Progenitor cell of endocrine pancreas (in vitro differentiated cells): ENCODE measurements around the gene CD200R1. TPM values are rescaled to one million over a fixed set of nuclear protein-coding genes. Genes with fewer than 3 reads are reported as not detected.

Experiments used
- DNase-seq: peaks from one replicate; pipeline ENCODE4 v3.0.0; 2021; ENCODE audit warnings: low spot score; ENCODE audit not compliant: unreplicated experiment
- H3K27ac Mint-ChIP-seq: 2 replicates; pipeline ENCODE4 v1.8.0; 2021; ENCODE audit warnings: mild to moderate bottlenecking, moderate library complexity, mixed read lengths
- H3K27me3 Mint-ChIP-seq: 2 replicates; pipeline ENCODE4 v1.8.0; 2021; ENCODE audit warnings: mixed read lengths
- H3K36me3 Mint-ChIP-seq: 2 replicates; pipeline ENCODE4 v1.8.0; 2022; ENCODE audit warnings: mixed read lengths; ENCODE audit not compliant: insufficient read depth
- H3K4me1 Mint-ChIP-seq: 2 replicates; pipeline ENCODE4 v1.8.0; 2021; ENCODE audit warnings: low read depth, mixed read lengths
- H3K4me3 Mint-ChIP-seq: 2 replicates; pipeline ENCODE4 v1.8.0; 2021; ENCODE audit warnings: low read depth, mild to moderate bottlenecking, moderate library complexity, mixed read lengths
- H3K9me3 Mint-ChIP-seq: 2 replicates; pipeline ENCODE4 v1.8.0; 2021; ENCODE audit warnings: low read depth, mixed read lengths
- CTCF ChIP-seq: fragments of 200-600 bp; sonication (generic); IDR thresholded peaks from one replicate; pipeline ENCODE4 v1.5.0; 2021; ENCODE audit warnings: antibody characterized with exemption, mild to moderate bottlenecking; ENCODE audit not compliant: unreplicated experiment
- total RNA-seq: library from RNA; stranded (reverse); gene quantifications from 2 replicates; pipeline ENCODE4 v1.2.1, GENCODE V29; 2021

Gene CD200R1
- total RNA-seq, 1 donor from 2014 or later, result not detected

DNA sequence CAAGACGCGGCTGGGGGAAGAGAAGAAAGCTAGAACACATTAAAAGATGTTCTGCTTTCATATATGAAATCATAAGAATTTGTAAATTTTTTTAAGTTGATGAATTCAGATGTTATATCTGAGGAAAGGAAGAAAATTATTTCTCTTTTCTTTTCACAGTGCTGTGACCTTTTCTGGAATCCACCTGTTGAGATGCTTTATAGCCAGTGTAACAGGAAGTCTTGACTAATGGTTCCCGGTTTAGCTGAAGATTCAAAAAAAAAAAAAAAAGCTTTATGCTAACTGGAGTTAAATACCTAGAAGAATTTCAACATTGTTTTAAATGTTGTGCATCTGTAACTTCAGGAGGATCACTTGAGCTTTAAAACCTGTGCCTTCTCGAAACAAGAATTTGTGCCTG, 25.8 kb upstream of the CD200R1 start:
- TF ChIP-seq CTCF, result no peak
- Mint-ChIP-seq H3K27me3 (no peaks in the 10 kb centered on the region), H3K27ac (no peak overlapping the region), H3K4me1 (no peaks in the 10 kb centered on the region), H3K9me3 (no peaks in the 10 kb centered on the region), H3K4me3 (no peak overlapping the region), H3K36me3 (peaks cover 7% of the 10 kb centered on the region)
- no peak for DNase-seq

GRCh38 chr3:112995800-112996199, 20.9 kb upstream of the CD200R1 start:
- Mint-ChIP-seq H3K27ac (no peak overlapping the region), H3K9me3 (no peaks in the 10 kb centered on the region), H3K36me3 (peaks cover 3% of the 10 kb centered on the region), H3K4me3 (no peak overlapping the region), H3K4me1 (peaks cover 12% of the 10 kb centered on the region), H3K27me3 (no peaks in the 10 kb centered on the region)
- no peak for DNase-seq
- no peak for TF ChIP-seq CTCF

DNA sequence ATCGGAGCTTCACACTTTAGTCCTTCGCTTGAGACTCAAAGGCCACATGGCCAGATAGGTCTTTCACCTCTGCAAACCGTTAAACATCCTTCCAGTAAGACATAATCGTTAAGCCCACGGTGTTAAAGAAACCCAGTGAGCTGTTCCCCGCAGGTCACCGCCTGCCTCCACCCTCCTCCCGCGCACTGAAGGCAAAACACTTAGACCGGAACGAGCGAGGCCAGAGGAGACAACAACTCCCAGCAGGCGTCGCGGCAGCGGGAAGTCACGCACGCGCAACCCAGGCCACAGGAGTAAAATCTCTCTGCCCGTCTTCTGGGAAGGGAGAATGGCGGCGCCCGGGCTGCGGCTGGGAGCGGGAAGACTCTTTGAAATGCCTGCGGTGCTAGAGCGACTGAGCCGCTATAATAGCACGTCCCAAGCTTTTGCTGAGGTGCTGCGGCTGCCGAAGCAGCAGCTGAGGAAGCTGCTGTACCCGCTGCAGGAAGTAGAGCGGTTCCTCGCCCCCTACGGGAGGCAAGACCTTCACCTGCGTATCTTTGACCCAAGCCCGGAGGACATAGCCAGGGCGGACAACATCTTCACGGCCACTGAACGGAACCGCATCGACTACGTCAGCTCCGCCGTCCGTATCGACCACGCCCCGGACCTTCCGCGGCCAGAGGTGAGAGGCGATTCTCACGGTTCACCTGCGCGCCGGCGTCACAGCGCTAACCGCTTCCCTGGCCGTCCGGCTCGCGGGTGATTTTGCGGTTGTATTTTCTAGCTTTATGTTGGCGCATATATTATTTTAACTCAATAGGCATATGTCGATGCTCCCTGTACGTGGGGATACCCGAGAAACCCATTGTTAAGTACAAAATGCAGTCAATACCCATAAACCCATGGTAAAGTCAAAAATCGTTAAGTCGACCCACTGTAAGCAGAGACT, 16.0 kb upstream of the CD200R1 start, which contains the start of gene GTPBP8:
GTPBP8 (plus strand) TSS at position 313 of the 931 bp plus-strand sequence; CDS start at position 329, 16 bp downstream.
- Mint-ChIP-seq H3K9me3 (no peaks in the 10 kb centered on the region), H3K4me1 (peaks cover 18% of the 10 kb centered on the region), H3K4me3 (peak within 1 kb of the TSS; percentile 93), H3K27me3 (no peaks in the 10 kb centered on the region), H3K27ac (peak within 1 kb of the TSS; percentile 100), H3K36me3 (no peaks in the 10 kb centered on the region)
- no peak for TF ChIP-seq CTCF
- DNase-seq, result peak; percentile 80

DNA sequence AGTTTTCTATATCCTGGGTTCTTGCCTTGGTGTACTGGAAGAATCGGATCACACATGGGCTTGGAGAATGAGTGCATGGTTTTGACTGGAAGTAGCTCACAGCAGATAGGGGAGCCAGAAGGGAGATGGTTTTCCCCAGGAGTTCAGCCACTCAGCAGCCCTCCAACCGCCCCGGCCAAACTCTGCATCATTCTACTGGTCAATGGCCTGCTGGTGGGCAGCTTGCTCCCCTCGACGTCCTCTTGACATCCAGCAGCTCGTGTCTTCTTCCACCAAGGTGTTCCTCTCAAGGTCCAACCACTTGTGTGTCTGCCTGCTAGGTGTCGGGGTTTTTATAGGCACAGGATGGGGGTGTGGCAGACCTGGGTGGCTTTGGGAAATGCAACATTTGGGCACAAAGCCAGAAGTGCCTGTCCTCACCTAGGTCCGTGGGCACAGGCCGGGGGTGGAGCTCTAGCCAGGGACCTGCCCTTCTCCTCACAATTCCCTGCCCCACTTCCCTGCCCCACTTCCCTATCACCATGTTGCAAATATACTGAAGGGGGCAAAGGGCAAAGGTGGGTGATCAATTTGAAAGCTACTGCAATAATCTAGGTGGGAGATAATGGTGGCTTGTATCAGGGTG, 12.9 kb upstream of the CD200R1 start:
- no peak overlapping the region for H3K27ac Mint-ChIP-seq
- no peaks in the 10 kb centered on the region for H3K9me3 Mint-ChIP-seq
- no peaks in the 10 kb centered on the region for H3K27me3 Mint-ChIP-seq
- H3K36me3 Mint-ChIP-seq, result no peaks in the 10 kb centered on the region
- no peak overlapping the region for H3K4me3 Mint-ChIP-seq
- DNase-seq, result no peak
- peaks cover 18% of the 10 kb centered on the region for H3K4me1 Mint-ChIP-seq
- TF ChIP-seq CTCF, result no peak

DNA sequence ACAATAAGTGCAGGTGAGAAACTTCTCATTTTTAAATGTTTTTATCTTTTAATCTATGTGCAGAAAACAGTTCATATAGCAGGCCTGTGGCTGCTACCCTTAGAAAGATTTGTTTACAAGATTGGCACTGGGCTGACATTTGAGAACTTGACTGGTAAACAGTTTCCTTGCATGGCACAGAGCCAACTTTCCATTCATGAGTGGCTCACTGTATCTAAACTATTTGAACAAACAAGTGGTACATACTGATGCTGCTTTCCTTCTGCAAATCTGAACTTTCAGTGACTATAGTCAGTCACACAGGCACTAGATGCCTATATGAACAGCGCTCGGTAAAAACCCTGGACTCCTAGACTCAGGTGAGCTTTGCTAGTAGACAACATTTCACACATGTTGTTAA, 9.6 kb upstream of the CD200R1 start:
- DNase-seq, result no peak
- Mint-ChIP-seq H3K4me1 (no peaks in the 10 kb centered on the region), H3K4me3 (no peak overlapping the region), H3K9me3 (no peaks in the 10 kb centered on the region), H3K27me3 (no peaks in the 10 kb centered on the region), H3K36me3 (no peaks in the 10 kb centered on the region), H3K27ac (no peak overlapping the region)
- TF ChIP-seq CTCF, result no peak
